Body of pancreas (tissue), 4 donors: ENCODE results near the gene LLCFC1.

Experiments used
- POLR2A ChIP-seq, 3 donors: fragments of 450-650 bp; IDR thresholded peaks; one replicate each; pipeline ENCODE4 v1.6.1; 2016; ENCODE audit warnings: antibody characterized with exemption in 3 of 3, mild to moderate bottlenecking in 2 of 3
- TF ChIP-seq, protein P1 (sequence below), 7 experiments: fragments of 450-650 bp in 4 of 7; fragments of 200-600 bp in 3 of 7; sonication (generic) in 3 of 7; IDR thresholded peaks; one replicate each; pipeline ENCODE4 v1.5.1; 2016 to 2019; ENCODE audit warnings: antibody characterized with exemption in 7 of 7

DNA sequence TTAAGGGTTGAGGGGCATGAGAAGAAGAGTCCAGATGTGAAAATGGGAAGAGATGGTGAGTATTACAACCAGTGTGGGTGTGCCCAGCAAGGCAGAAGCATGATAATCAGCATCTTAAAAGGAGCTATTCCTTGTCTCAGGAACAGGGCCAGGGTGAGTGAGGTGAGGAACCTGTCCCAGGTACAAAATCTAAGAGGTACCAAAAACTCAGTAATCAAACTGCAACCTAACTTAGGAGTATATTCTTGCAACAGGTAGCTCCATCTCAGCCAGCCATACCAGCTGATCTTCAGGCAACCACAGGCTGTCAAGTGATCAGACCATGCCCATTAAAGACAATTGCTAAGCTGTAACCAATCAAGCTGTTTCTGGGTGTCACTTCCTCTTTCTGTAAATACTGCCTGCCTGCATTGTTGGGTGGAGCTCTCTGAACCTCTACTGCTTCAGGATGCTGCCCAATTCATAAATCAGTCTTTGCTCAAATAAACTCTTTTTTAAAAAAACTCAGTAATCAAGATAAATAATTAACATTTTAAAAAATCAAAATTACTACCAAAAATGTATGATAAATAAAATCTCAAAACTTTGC lies 15.5 kb downstream of the LLCFC1 start:
- TF ChIP-seq, protein P1, sequence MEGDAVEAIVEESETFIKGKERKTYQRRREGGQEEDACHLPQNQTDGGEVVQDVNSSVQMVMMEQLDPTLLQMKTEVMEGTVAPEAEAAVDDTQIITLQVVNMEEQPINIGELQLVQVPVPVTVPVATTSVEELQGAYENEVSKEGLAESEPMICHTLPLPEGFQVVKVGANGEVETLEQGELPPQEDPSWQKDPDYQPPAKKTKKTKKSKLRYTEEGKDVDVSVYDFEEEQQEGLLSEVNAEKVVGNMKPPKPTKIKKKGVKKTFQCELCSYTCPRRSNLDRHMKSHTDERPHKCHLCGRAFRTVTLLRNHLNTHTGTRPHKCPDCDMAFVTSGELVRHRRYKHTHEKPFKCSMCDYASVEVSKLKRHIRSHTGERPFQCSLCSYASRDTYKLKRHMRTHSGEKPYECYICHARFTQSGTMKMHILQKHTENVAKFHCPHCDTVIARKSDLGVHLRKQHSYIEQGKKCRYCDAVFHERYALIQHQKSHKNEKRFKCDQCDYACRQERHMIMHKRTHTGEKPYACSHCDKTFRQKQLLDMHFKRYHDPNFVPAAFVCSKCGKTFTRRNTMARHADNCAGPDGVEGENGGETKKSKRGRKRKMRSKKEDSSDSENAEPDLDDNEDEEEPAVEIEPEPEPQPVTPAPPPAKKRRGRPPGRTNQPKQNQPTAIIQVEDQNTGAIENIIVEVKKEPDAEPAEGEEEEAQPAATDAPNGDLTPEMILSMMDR (IDR thresholded peaks at IDR 0.05) = no peak
- TF ChIP-seq POLR2A (IDR thresholded peaks at IDR 0.05) = no peak
